Aorta (tissue), 5 donors: ENCODE data around the gene GIPC2. TPM values are rescaled to one million over a fixed set of nuclear protein-coding genes. Genes with fewer than 3 reads are reported as not detected.

Experiments
- ATAC-seq: fragments of 200-7000 bp; cut with Tn5 transposase; one replicate; pipeline ENCODE4 v1.9.1; 2022; ENCODE audit warnings: moderate library complexity; ENCODE audit not compliant: low FRiP score
- DNase-seq, 2 donors: peaks; one replicate each; pipeline ENCODE4 v3.0.0-alpha.2; 2020
- H3K27ac ChIP-seq, 2 donors: one replicate each; pipeline ENCODE4 v1.5.1; 2013; ENCODE audit warnings: low read length in 2 of 2, mild to moderate bottlenecking in 2 of 2, moderate library complexity in 2 of 2, control low read depth in 1 of 2, inconsistent platforms in 1 of 2, low read depth in 1 of 2
- H3K27me3 ChIP-seq, 2 donors: one replicate each; pipeline ENCODE4 v1.6.1; 2013; ENCODE audit warnings: control low read depth in 1 of 2, low read length in 1 of 2, mild to moderate bottlenecking in 1 of 2, moderate library complexity in 1 of 2; ENCODE audit not compliant: insufficient read depth in 2 of 2, control insufficient read depth in 1 of 2
- H3K36me3 ChIP-seq, 2 donors: one replicate each; pipeline ENCODE4 v1.6.1; 2013; ENCODE audit warnings: control low read depth in 1 of 2, low read length in 1 of 2, mild to moderate bottlenecking in 1 of 2; ENCODE audit not compliant: insufficient read depth in 2 of 2, control insufficient read depth in 1 of 2
- H3K4me1 ChIP-seq, 2 donors: one replicate each; pipeline ENCODE4 v1.6.1; 2013; ENCODE audit warnings: low read length in 2 of 2, control low read depth in 1 of 2, mild to moderate bottlenecking in 1 of 2, moderate library complexity in 1 of 2; ENCODE audit not compliant: insufficient read depth in 2 of 2, control insufficient read depth in 1 of 2
- H3K4me3 ChIP-seq, 2 donors: one replicate each; pipeline ENCODE4 v1.5.1; 2013; ENCODE audit warnings: low read length in 2 of 2, control low read depth in 1 of 2, mild to moderate bottlenecking in 1 of 2
- H3K9me3 ChIP-seq: one replicate; pipeline ENCODE4 v1.6.1; 2013; ENCODE audit warnings: mild to moderate bottlenecking, low read length; ENCODE audit not compliant: control insufficient read depth
- WGBS, 2 donors: extraction: QIAGEN DNeasy Blood & Tissue Kit; methylation state at CpG; one replicate each; pipeline ENCODE4 v1.1.7; 2013; 5-methylcytosine and 5-hydroxymethylcytosine counted together
- intact Hi-C, 2 donors: fragments of 100-400 bp; cut with DNase I; formaldehyde crosslinking; loops; one replicate each; pipeline versions ENCODE4 v1.14.2 to v1.15.0; 2022
- polyA plus RNA-seq, 2 donors: library from polyadenylated mRNA; stranded (reverse); fragments of 200-250 nt; gene quantifications; one replicate each; pipeline ENCODE4 v1.2.3, GENCODE V29; 2013
- total RNA-seq, 2 donors: library from RNA; stranded (reverse); fragmentation: NEBNext Ultra II Directional; extraction: Animal tissue kit (Norgen Biotek cat#: 25700); gene quantifications; one replicate each; pipeline ENCODE4 v1.2.1, GENCODE V29; 2021
- donor health status: healthy with polysubstance abuse.
- donor health status: Bipolar disorder and iron deficiency.
- donor health status: DM: no; HTN: no; CAD: no.
- donor health status: DM: no; HTN: no; CAD: no.
- donor health status: DM: yes; HTN: yes; CAD: no.

Gene GIPC2
- total and polyA plus RNA-seq, 4 donors = 1.4 to 7.5 (median 5.1) TPM

DNA sequence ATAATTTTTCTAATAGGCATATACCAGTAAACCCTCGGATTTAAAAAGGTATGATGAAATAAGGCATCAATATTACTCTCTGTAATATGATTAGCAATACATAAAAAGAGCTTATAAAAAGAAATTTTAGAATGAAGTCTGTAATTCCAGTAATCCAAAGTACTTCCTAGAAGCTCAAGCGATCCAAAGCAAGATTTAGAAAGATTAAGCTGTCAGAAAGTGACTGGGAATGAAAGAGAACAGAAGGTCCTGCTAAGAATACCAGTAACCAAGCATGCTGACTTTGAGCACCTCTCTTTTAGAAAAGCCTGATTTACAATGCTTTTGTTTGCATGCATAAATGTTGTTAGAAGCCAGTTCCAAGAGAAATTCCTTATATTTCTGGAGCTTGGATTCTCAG lies 125.1 kb downstream of the GIPC2 start:
- Histone ChIP-seq H3K4me3 (no peak overlapping the region), H3K36me3 (no peaks in the 10 kb centered on the region), H3K27ac (no peak overlapping the region), H3K27me3 (no peaks in the 10 kb centered on the region), H3K4me1 (no peaks in the 10 kb centered on the region), H3K9me3 (no peaks in the 10 kb centered on the region)
- WGBS, 2 donors = 35% methylated on average over 2 of the region's 2 CpGs
- intact Hi-C loops = no loop called here
- no peak for DNase-seq
- no peak for ATAC-seq

DNA sequence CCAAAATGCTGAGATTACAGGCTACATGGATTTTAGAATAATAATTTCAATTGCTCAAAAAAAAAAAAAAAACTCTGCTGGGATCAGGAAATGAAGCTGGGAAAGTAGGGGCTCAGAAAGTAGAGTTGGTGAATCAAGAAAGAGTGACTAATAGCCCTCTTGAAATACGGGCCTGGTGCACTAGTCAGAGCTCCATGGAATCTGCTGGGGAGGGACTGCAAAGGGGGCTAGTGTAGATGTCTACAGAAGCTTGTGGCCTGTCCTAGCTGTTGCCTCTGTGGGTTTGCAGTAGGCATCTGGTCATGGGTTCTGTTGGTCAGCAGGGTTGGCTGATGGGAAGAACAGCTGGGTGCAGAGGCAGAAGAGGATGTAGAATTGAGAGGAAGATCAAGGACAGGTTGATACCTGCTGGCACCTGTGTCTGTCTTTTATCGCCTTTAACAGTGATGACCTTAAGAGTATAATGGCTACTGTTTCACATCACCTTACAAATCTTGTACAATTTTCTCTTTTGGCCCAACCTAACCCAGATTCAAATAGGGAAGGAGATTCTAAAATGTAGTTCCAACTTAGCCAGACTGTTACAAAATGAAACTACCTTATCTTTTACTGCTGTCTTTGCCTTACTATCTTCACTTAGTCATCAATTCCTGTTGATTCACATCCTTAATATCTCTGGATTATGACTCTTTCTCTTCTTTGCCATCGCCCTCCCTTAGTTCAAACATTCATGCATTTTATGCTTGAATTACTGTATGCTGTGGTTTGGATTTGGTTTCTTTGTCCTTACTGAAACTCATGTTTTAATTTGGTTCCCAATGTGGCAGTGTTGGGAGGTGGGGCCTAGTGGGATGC lies 126.2 kb downstream of the GIPC2 start:
- Histone ChIP-seq H3K27ac (no peak overlapping the region), H3K9me3 (no peaks in the 10 kb centered on the region), H3K4me1 (no peaks in the 10 kb centered on the region), H3K36me3 (no peaks in the 10 kb centered on the region), H3K4me3 (no peak overlapping the region), H3K27me3 (no peaks in the 10 kb centered on the region)
- intact Hi-C loops = no loop called here
- DNase-seq = no peak
- WGBS, 2 donors = 85 to 87% methylated on average over 3 of the region's 3 CpGs
- ATAC-seq = no peak

DNA sequence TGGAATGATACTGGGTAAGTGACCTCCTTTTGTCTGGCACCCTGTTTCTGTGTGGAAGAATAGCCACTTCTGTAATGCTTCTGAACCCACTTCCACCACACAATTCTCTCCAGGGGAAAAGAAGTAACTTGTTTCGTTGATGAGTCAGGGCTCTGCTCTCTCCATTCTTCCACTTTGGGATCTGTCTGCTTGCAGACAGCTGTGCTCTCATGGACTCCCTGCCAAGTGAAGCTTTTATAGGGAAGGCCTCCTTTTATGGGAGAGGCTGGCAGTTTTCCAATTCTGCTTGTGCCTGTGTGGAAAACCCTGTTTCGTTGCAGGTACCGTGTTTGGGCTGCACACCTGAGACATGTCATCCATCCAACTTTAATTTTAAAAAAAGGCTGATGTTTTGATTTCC lies 130.7 kb downstream of the GIPC2 start:
- intact Hi-C loops = no loop called here
- 65 to 67% methylated on average over 3 of the region's 3 CpGs for WGBS, 2 donors

GRCh38 chr1:78177708-78178270 lies 132.0 kb downstream of the GIPC2 start:
- no peaks in the 10 kb centered on the region for H3K9me3 ChIP-seq
- peaks cover 0 to 2% of the 10 kb centered on the region in 2 donors for H3K27me3 ChIP-seq
- WGBS, 2 donors = 55 to 65% methylated on average over 3 of the region's 3 CpGs
- DNase-seq = no peak
- no peaks in the 10 kb centered on the region for H3K36me3 ChIP-seq
- intact Hi-C loops = no loop called here
- H3K4me3 ChIP-seq = no peak overlapping the region
- no peak overlapping the region for H3K27ac ChIP-seq
- H3K4me1 ChIP-seq = no peaks in the 10 kb centered on the region
- no peak for ATAC-seq

More for the DNA sequence above, 130.7 kb downstream of the GIPC2 start:
- ATAC-seq = no peak
- Histone ChIP-seq H3K27me3 (peaks cover 0 to 2% of the 10 kb centered on the region in 2 donors), H3K36me3 (no peaks in the 10 kb centered on the region), H3K4me1 (no peaks in the 10 kb centered on the region), H3K27ac (no peak overlapping the region), H3K9me3 (no peaks in the 10 kb centered on the region), H3K4me3 (no peak overlapping the region)
- DNase-seq = no peak

- H3K4me3 ChIP-seq = no peak overlapping the region
- WGBS, 2 donors = 75 to 82% methylated on average over 4 of the region's 4 CpGs
- DNase-seq = no peak
- ATAC-seq = no peak
- H3K4me1 ChIP-seq = no peaks in the 10 kb centered on the region
- H3K9me3 ChIP-seq = no peaks in the 10 kb centered on the region
- no peaks in the 10 kb centered on the region for H3K36me3 ChIP-seq
- H3K27ac ChIP-seq = no peak overlapping the region
- H3K27me3 ChIP-seq = peaks cover 0 to 2% of the 10 kb centered on the region in 2 donors
- intact Hi-C loops = no loop called here
These were observed 133.1 kb downstream of the GIPC2 start for GRCh38 chr1:78178816-78179215.

GRCh38 chr1:78184460-78185072 lies 138.8 kb downstream of the GIPC2 start:
- no peaks in the 10 kb centered on the region for H3K36me3 ChIP-seq
- no peak overlapping the region for H3K4me3 ChIP-seq
- intact Hi-C loops = no loop called here
- no peaks in the 10 kb centered on the region for H3K27me3 ChIP-seq
- DNase-seq = no peak
- no peak for ATAC-seq
- no peaks in the 10 kb centered on the region for H3K4me1 ChIP-seq
- no peak overlapping the region for H3K27ac ChIP-seq
- H3K9me3 ChIP-seq = no peaks in the 10 kb centered on the region
- WGBS, 2 donors = 58 to 62% methylated on average over 3 of the region's 3 CpGs

Other genes starting within 250 kb of the GIPC2 start
- gene NEXN, start 157.3 kb upstream of the GIPC2 start, total RNA-seq = 100 to 1,000 TPM in 1 of 2 donors, 10 to 100 TPM in 1; 81.9 to 237 TPM
- 100 to 1,000 TPM; 145 to 147 TPM for gene NEXN, start 157.3 kb upstream of the GIPC2 start, polyA plus RNA-seq
- gene FUBP1, start 66.9 kb upstream of the GIPC2 start, total RNA-seq = 100 to 1,000 TPM; 101 to 142 TPM
- 10 to 100 TPM; 18.3 to 57.1 TPM for gene FUBP1, start 66.9 kb upstream of the GIPC2 start, polyA plus RNA-seq
- 100 to 1,000 TPM in 1 of 2 donors, 10 to 100 TPM in 1; 76.7 to 137 TPM for gene DNAJB4, start 41.0 kb upstream of the GIPC2 start, total RNA-seq
- gene DNAJB4, start 41.0 kb upstream of the GIPC2 start, polyA plus RNA-seq = 10 to 100 TPM; 39.1 to 56.5 TPM